HL-60 (cell line): Measurements from ENCODE around the gene TPM2.

Experiments used
- CTCF ChIP-seq: IDR thresholded peaks from one replicate; pipeline ENCODE4 v1.5.1; 2011; ENCODE audit warnings: low read length, control low read depth, inconsistent platforms; ENCODE audit not compliant: insufficient read depth
- POLR2AphosphoS5 ChIP-seq: IDR thresholded peaks from 2 replicates; pipeline ENCODE4 v1.6.1; 2012; ENCODE audit warnings: low read depth
- REST ChIP-seq: IDR thresholded peaks from 2 replicates; pipeline ENCODE4 v1.6.1; 2012; ENCODE audit warnings: low read depth; ENCODE audit not compliant: insufficient replicate concordance
- SPI1 ChIP-seq: IDR thresholded peaks from 2 replicates; pipeline ENCODE4 v1.6.1; 2012; ENCODE audit warnings: low read depth, mild to moderate bottlenecking, borderline replicate concordance

- TF ChIP-seq CTCF (no peak), POLR2AphosphoS5 (no peak), REST (no peak), SPI1 (no peak)
Observed at GRCh38 chr9:35738924-35739323, 49.2 kb upstream of the TPM2 start.
